Gastroesophageal sphincter (tissue), 3 donors: ENCODE results near the gene CMTM8.

Experiments used
- EP300 ChIP-seq: sonication (generic); formaldehyde crosslinking; IDR thresholded peaks from one replicate; pipeline ENCODE4 v1.6.1; 2017; ENCODE audit warnings: antibody characterized with exemption, mild to moderate bottlenecking
- POLR2A ChIP-seq, 2 donors: fragments of 450-650 bp; IDR thresholded peaks; one replicate each; pipeline ENCODE4 v1.6.1; 2017; ENCODE audit warnings: antibody characterized with exemption in 2 of 2, mild to moderate bottlenecking in 2 of 2, moderate library complexity in 1 of 2
- POLR2AphosphoS5 ChIP-seq: sonication (generic); formaldehyde crosslinking; IDR thresholded peaks from one replicate; pipeline ENCODE4 v1.6.1; 2017; ENCODE audit warnings: antibody characterized with exemption
- TF ChIP-seq, protein P1 (sequence below), 4 experiments: fragments of 200-600 bp in 2 of 4; fragments of 450-650 bp in 2 of 4; sonication (generic) in 1 of 4; IDR thresholded peaks; one replicate each; pipeline ENCODE4 v1.5.1; 2017 to 2019; ENCODE audit warnings: antibody characterized with exemption in 4 of 4, mild to moderate bottlenecking in 2 of 4, moderate library complexity in 2 of 4

GRCh38 chr3:32367442-32367841, 129.0 kb downstream of the CMTM8 start:
- no peak for TF ChIP-seq POLR2A (IDR thresholded peaks at IDR 0.05)
- TF ChIP-seq, protein P1, sequence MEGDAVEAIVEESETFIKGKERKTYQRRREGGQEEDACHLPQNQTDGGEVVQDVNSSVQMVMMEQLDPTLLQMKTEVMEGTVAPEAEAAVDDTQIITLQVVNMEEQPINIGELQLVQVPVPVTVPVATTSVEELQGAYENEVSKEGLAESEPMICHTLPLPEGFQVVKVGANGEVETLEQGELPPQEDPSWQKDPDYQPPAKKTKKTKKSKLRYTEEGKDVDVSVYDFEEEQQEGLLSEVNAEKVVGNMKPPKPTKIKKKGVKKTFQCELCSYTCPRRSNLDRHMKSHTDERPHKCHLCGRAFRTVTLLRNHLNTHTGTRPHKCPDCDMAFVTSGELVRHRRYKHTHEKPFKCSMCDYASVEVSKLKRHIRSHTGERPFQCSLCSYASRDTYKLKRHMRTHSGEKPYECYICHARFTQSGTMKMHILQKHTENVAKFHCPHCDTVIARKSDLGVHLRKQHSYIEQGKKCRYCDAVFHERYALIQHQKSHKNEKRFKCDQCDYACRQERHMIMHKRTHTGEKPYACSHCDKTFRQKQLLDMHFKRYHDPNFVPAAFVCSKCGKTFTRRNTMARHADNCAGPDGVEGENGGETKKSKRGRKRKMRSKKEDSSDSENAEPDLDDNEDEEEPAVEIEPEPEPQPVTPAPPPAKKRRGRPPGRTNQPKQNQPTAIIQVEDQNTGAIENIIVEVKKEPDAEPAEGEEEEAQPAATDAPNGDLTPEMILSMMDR (IDR thresholded peaks at IDR 0.05), result no peak
- no peak for TF ChIP-seq POLR2AphosphoS5
- TF ChIP-seq EP300, result no peak
